ENCODE results near the gene EPS15.

GRCh38 chr1:51444534-51445192 lies 74.4 kb downstream of the EPS15 start:
- TF ChIP-seq SMAD1 (IDR thresholded peaks at IDR 0.05; ENCODE audit: low read depth, low read length, partially characterized antibody) (no peak), LCOR (CRISPR knock-in tag; IDR thresholded peaks at IDR 0.05) (no peak)

Measured in K562 (cell line).